Smooth muscle cell (in vitro differentiated cells): ENCODE results near the gene CNTNAP2. TPM values are rescaled to one million over a fixed set of nuclear protein-coding genes. Genes with fewer than 3 reads are reported as not detected.

Experiments
- DNase-seq: peaks from one replicate; lab custom pipeline; 2025; ENCODE audit not compliant: unreplicated experiment; lab: John Stamatoyannopoulos, UW
- H2AFZ ChIP-seq: fragments of 200-600 bp; sonication (generic); 2 replicates; pipeline ENCODE4 v1.6.0; 2016; ENCODE audit warnings: antibody characterized with exemption, low read depth, mild to moderate bottlenecking
- H3F3A ChIP-seq: fragments of 200-600 bp; sonication (generic); 2 replicates; pipeline ENCODE4 v1.6.0; 2017; ENCODE audit warnings: antibody characterized with exemption, low read depth
- H3K27ac ChIP-seq: fragments of 200-600 bp; sonication (generic); 2 replicates; pipeline ENCODE4 v1.5.1; 2016; ENCODE audit warnings: low read depth, mild to moderate bottlenecking
- H3K27me3 ChIP-seq: fragments of 200-600 bp; sonication (generic); 2 replicates; pipeline ENCODE4 v1.6.1; 2016; ENCODE audit warnings: low read depth, mild to moderate bottlenecking
- H3K36me3 ChIP-seq: fragments of 200-600 bp; sonication (generic); 2 replicates; pipeline ENCODE4 v1.5.1; 2016; ENCODE audit warnings: low read depth
- H3K4me1 ChIP-seq: fragments of 200-600 bp; sonication (generic); 2 replicates; pipeline ENCODE4 v1.5.1; 2016; ENCODE audit warnings: low read depth
- H3K4me2 ChIP-seq: fragments of 200-600 bp; sonication (generic); 2 replicates; pipeline ENCODE4 v1.6.0; 2016; ENCODE audit warnings: mild to moderate bottlenecking
- H3K4me3 ChIP-seq: fragments of 200-600 bp; sonication (generic); 2 replicates; pipeline ENCODE4 v1.5.1; 2016; ENCODE audit warnings: mild to moderate bottlenecking
- H3K79me2 ChIP-seq: fragments of 200-600 bp; sonication (generic); 2 replicates; pipeline ENCODE4 v1.6.0; 2016; ENCODE audit warnings: low read depth, mild to moderate bottlenecking
- H3K9ac ChIP-seq: fragments of 200-600 bp; sonication (generic); 2 replicates; pipeline ENCODE4 v1.6.0; 2016; ENCODE audit warnings: low read depth
- H3K9me3 ChIP-seq: fragments of 200-600 bp; sonication (generic); replicated peaks from 2 replicates; pipeline ENCODE4 v1.5.1; 2016; ENCODE audit warnings: low read depth
- H4K20me1 ChIP-seq: fragments of 200-600 bp; sonication (generic); 2 replicates; pipeline ENCODE4 v1.6.0; 2016; ENCODE audit warnings: low read depth
- CTCF ChIP-seq: fragments of 200-600 bp; sonication (generic); IDR thresholded peaks from 2 replicates; pipeline ENCODE4 v1.5.1; 2017; ENCODE audit warnings: borderline replicate concordance, mild to moderate bottlenecking, antibody characterized with exemption; ENCODE audit not compliant: insufficient read depth, poor library complexity, severe bottlenecking
- WGBS: methylation state at CpG from one replicate; pipeline ENCODE4 v1.1.7; 2016; ENCODE audit warnings: low lambda C conversion rate; 5-methylcytosine and 5-hydroxymethylcytosine counted together
- polyA plus RNA-seq: library from polyadenylated mRNA; unstranded; fragments of >200 nt; fragmentation: Nextera tagmentation; extraction: Ambion mirVana; gene quantifications from 2 replicates; pipeline ENCODE4 v1.2.1, GENCODE V29; 2016
- total RNA-seq: library from RNA; depleted of rRNA; stranded (reverse); fragments of >200 nt; gene quantifications from 2 replicates; pipeline ENCODE4 v1.2.3, GENCODE V29; 2014

CNTNAP2 gene
- total and polyA plus RNA-seq, 2 experiments from 2014 or later = 1.7 to 9.0 TPM

- no peaks in the 10 kb centered on the region for H4K20me1 ChIP-seq
- H3K9ac ChIP-seq = no peak overlapping the region
- TF ChIP-seq CTCF = no peak
- peaks cover 5% of the 10 kb centered on the region for H3K4me1 ChIP-seq
- no peaks in the 10 kb centered on the region for H3K27me3 ChIP-seq
- no peak overlapping the region for H2AFZ ChIP-seq
- H3K79me2 ChIP-seq = no peaks in the 10 kb centered on the region
- no peak for DNase-seq
- H3K9me3 ChIP-seq = no peaks in the 10 kb centered on the region
- no peaks in the 10 kb centered on the region for H3K36me3 ChIP-seq
- H3K27ac ChIP-seq = no peak overlapping the region
- H3K4me3 ChIP-seq = no peak overlapping the region
- 86% methylated on average over 9 of the region's 9 CpGs for WGBS
- no peaks in the 10 kb centered on the region for H3F3A ChIP-seq
- H3K4me2 ChIP-seq = no peak overlapping the region
Measured at GRCh38 chr7:148022832-148023231, 1906.2 kb downstream of the CNTNAP2 start.

- Histone ChIP-seq H3K36me3 (no peaks in the 10 kb centered on the region), H3K9ac (no peak overlapping the region), H3K9me3 (no peaks in the 10 kb centered on the region), H3K4me3 (no peak overlapping the region), H3K4me2 (no peak overlapping the region), H3K4me1 (no peaks in the 10 kb centered on the region), H3K27me3 (no peaks in the 10 kb centered on the region), H4K20me1 (no peaks in the 10 kb centered on the region), H3K79me2 (no peaks in the 10 kb centered on the region), H3K27ac (no peak overlapping the region), H2AFZ (no peak overlapping the region), H3F3A (no peaks in the 10 kb centered on the region)
- no peak for TF ChIP-seq CTCF
- no peak for DNase-seq
- WGBS = 65% methylated on average over 5 of the region's 5 CpGs
Measured at GRCh38 chr7:148026713-148027112, 1910.1 kb downstream of the CNTNAP2 start.

- 98% methylated on average over 3 of the region's 3 CpGs for WGBS
- Histone ChIP-seq H4K20me1 (no peaks in the 10 kb centered on the region), H3K79me2 (no peaks in the 10 kb centered on the region), H3K27me3 (no peaks in the 10 kb centered on the region), H2AFZ (no peak overlapping the region), H3K4me1 (no peaks in the 10 kb centered on the region), H3K27ac (no peak overlapping the region), H3K9ac (no peak overlapping the region), H3F3A (no peaks in the 10 kb centered on the region), H3K4me2 (no peak overlapping the region), H3K4me3 (no peak overlapping the region), H3K9me3 (no peaks in the 10 kb centered on the region), H3K36me3 (no peaks in the 10 kb centered on the region)
- DNase-seq = no peak
- TF ChIP-seq CTCF = no peak
Measured at GRCh38 chr7:148028165-148028564, 1911.6 kb downstream of the CNTNAP2 start.

- no peaks in the 10 kb centered on the region for H3K79me2 ChIP-seq
- no peak for TF ChIP-seq CTCF
- no peak overlapping the region for H3K4me2 ChIP-seq
- WGBS = 50% methylated on average over 2 of the region's 2 CpGs
- no peak overlapping the region for H3K27ac ChIP-seq
- H3K9ac ChIP-seq = no peak overlapping the region
- no peak overlapping the region for H2AFZ ChIP-seq
- H3K27me3 ChIP-seq = no peaks in the 10 kb centered on the region
- no peaks in the 10 kb centered on the region for H3K36me3 ChIP-seq
- no peaks in the 10 kb centered on the region for H3K4me1 ChIP-seq
- no peaks in the 10 kb centered on the region for H4K20me1 ChIP-seq
- DNase-seq = no peak
- H3K4me3 ChIP-seq = no peak overlapping the region
- H3K9me3 ChIP-seq = no peaks in the 10 kb centered on the region
- no peaks in the 10 kb centered on the region for H3F3A ChIP-seq
Measured at GRCh38 chr7:148031019-148031418, 1914.4 kb downstream of the CNTNAP2 start.
